H1 (cell line): ENCODE results near the gene RASGRP4. TPM values are rescaled to one million over a fixed set of nuclear protein-coding genes. Genes with fewer than 3 reads are reported as not detected.

Experiments
- CEBPB ChIP-seq: IDR thresholded peaks from 2 replicates; pipeline ENCODE4 v1.6.1; 2012; ENCODE audit warnings: low read depth, low read length
- GABPA ChIP-seq: IDR thresholded peaks from 2 replicates; pipeline ENCODE4 v1.6.1; 2011; ENCODE audit warnings: mild to moderate bottlenecking, low read length, moderate library complexity, borderline replicate concordance; ENCODE audit not compliant: insufficient read depth
- RAD21 ChIP-seq, 2 experiments: IDR thresholded peaks in 1 of 2; conservative IDR thresholded peaks in 1 of 2; 2 replicates each; pipeline ENCODE4 v1.6.1; 2011; ENCODE audit warnings: low read depth in 2 of 2, low read length in 2 of 2, improper control_type of control experiment in 1 of 2, inconsistent platforms in 1 of 2, mild to moderate bottlenecking in 1 of 2, moderate library complexity in 1 of 2
- SIN3A ChIP-seq, 2 experiments: IDR thresholded peaks in 1 of 2; conservative IDR thresholded peaks in 1 of 2; 2 replicates each; pipeline ENCODE4 v1.6.1; 2011 to 2012; ENCODE audit warnings: low read length in 2 of 2, improper control_type of control experiment in 1 of 2, low read depth in 1 of 2, mild to moderate bottlenecking in 1 of 2
- ZNF274 ChIP-seq: IDR thresholded peaks from 2 replicates; pipeline ENCODE4 v1.7.0; 2012; ENCODE audit warnings: low read length, borderline replicate concordance; ENCODE audit errors: extremely low read depth
- polyA plus RNA-seq, 7 experiments: library from polyadenylated mRNA; depleted of rRNA in 3 of 7; stranded (reverse) in 5 of 7; unstranded in 2 of 7; fragments of >200 nt in 5 of 7; fragments of 200-250 nt in 2 of 7; gene quantifications; 1 replicate in 5 of 7; 2 replicates in 1 of 7; 4 replicates in 1 of 7; pipeline versions ENCODE4 v1.2.1 to v1.2.3, GENCODE V29; 2011 to 2013; ENCODE audit warnings: missing spikeins in 2 of 7, mixed read lengths in 2 of 7
- total RNA-seq: library from RNA; stranded (reverse); fragmentation: NEBNext Ultra II Directional; extraction: Animal tissue kit (Norgen Biotek cat#: 25700); gene quantifications from 2 replicates; pipeline ENCODE4 v1.2.1, GENCODE V29; 2021

RASGRP4 gene
- total and polyA plus RNA-seq, 2 of the 8 experiments (the other 6 are each of a cell fraction or from before 2014, with no cell fraction given) = 1.9 to 3.1 TPM

DNA sequence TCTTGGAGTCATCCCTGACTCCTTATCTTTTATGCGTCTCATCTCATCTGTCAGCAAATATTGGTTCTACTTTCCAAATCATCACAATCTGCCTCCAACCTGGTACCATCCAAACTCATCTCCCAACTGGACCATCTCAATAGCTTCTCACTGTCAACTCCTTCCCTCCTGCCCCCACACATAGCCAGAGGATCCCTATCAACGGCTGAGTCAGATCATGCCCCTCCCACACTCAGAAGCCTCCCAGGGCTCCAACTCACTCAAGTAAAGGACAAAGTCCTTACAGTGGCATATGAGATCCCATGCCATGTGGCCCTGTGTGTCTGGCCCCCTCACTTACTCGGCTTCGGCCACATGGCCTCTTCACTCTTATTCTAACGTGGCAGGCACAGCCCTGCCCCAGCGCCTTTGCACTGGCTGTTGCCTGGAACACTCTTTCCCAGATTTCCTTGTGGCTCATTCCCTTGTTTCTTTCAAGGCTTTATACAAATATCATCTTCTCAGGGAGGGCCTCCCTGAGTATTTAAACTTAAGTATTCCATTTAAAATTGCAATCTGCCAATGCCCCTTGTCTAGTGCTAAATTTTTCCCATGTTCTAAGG, 33.2 kb downstream of the RASGRP4 start (continued):
- TF ChIP-seq RAD21 (IDR thresholded peaks at IDR 0.05 in 1 of 2, conservative IDR thresholded peaks at IDR 0.05 in 1 of 2; ENCODE audit: low read depth in 2 of 2, low read length in 2 of 2) (no peak), ZNF274 (no peak), GABPA (no peak), CEBPB (no peak), SIN3A (conservative IDR thresholded peaks at IDR 0.05 in 1 of 2, IDR thresholded peaks at IDR 0.05 in 1 of 2; ENCODE audit: low read depth in 1 of 2, low read length in 2 of 2) (no peak)
